HG02840 (cell line): ENCODE measurements around the gene ATF6.
"Not testable (repeated sequence)": the region's sequence is repeated elsewhere in the genome, so short reads cannot be mapped to it uniquely, and the experiment has no call there.

ENCODE experiments used
- ATAC-seq: cut with Tn5 transposase; IDR thresholded peaks from one replicate; pipeline ENCODE4 v1.9.1; 2021; ENCODE audit warnings: mild to moderate bottlenecking, moderate library complexity, moderate number of reproducible peaks; ENCODE audit not compliant: unreplicated experiment, low FRiP score

Gene ATF6

DNA sequence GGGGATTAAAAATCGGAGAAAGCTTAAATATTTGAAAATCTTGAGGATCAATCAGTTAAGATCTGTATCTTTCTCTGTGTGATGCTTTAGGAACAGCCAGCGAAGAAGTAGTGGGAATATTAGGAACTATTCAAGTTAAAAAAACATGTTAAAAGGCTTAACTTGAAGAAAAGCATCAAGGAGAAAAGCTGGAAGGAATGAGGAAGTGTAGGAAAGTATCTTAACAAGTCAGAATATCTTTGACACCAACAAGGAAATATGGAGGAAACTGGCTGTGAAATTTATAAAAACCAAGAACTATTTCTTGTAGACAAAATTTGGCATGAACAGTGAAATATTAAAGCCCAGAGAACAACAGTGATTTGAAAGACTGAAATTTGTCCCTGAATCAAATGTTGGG is 60.4 kb downstream of the ATF6 start:
- no peak for ATAC-seq

- no peak for ATAC-seq
Measured at GRCh38 chr1:161827786-161828185, 61.7 kb downstream of the ATF6 start.

DNA sequence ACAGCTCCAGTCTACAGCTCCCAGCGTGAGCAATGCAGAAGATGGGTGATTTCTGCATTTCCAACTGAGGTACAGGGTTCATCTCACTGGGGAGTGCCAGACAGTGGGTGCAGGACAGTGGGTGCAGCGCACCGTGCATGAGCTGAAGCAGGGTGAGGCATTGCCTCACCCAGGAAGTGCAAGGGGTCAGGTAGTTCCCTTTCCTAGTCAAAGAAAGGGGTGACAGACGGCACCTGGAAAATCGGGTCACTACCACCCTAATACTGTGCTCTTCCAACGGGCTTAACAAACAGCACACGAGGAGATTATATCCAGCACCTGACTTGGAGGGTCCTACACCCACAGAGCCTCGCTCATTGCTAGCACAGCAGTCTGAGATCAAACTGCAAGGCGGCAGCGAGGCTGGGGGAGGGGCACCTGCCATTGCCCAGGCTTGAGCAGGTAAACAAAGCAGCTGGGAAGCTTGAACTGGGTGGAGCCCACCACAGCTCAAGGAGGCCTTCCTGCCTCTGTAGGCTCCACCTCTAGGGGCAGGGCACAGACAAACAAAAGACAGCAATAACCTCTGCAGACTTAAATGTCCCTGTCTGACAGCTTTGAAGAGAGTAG is 66.3 kb downstream of the ATF6 start:
- ATAC-seq: not testable (repeated sequence)

DNA sequence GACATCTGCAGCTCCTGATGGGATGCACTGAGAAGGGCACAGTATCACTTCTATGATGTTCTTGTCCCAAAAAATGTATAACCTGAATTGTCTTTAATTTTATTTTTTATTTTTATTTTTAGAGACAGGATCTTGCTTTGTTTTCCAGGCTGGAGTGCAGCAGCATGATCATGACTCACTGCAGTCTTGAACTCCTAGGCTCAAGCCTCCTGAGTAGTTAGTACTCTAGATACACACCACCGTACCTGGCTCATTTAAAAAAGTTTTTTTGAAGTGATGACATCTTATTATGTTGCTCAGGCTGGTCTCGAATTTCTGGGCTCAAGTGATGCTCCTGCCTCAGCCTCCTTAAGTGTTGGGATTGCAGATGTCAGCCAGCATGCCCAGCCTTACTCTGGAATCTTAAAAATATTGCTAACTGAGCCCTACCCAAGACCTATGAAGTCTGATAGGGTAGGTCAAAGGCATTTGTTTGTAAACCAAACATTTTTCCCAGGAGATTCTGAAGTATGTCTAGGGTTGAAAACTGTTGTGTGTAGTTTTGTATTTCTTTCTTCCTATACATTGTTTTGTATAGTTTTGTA is 68.9 kb downstream of the ATF6 start:
- no peak for ATAC-seq

DNA sequence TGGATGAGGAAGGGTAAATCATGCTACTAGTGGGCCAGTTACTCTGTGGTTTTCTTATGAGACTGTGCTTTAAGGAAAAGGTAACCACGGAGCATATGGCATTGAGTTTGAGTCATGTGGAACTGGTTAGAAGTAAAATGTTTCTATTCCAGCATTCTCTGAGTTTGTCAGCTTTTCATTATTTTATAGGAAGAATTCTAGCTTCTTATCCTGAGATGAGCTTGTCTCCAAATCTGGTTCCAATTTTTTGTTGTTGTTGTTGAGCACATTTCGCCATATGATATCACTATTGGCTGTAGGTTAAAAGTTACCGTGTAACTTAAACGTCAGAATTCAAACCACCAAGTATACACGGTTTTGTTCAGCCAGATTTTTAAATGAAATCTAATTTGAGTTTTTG is 69.9 kb downstream of the ATF6 start:
- ATAC-seq: no peak

DNA sequence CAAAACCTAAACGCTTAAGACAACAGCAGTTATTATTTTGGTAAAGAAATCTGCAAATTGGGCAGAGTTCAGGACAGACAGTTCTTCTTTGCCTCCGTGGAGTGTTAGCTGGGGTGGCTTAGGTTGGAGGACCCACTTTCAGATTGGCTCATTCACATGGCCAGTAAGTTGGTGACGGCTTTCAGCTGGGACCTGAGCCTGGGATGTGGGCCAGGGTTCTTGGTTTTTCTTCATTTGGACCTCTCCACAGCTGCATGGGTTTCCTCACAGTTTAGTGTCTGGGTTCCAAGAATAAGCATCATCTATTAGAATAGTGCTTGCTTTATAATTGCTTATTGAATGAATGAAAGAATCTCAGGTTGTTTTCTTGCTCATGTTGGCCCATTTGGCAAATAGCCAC is 72.2 kb downstream of the ATF6 start:
- no peak for ATAC-seq

- no peak for ATAC-seq
Measured at GRCh38 chr1:161838885-161839284, 72.8 kb downstream of the ATF6 start.

DNA sequence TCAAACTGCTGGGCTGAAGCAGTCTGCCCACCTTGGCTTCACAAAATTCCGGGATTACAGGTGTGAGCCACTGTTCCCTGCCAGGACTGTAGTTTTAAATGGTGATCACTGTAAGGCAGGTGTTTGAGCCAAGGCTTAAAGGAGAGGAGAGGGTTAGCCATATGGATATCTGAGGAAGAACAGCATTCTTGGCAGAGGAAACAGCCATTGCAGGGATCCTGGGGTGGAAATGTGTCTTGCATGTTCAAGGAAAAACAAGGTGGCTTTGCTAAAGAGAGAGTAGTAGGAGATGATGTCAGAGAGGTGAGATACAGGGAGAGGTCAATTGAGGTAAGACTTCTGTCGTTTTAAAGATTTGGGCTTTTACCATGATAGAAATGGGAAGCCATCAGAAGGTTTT is 73.5 kb downstream of the ATF6 start:
- ATAC-seq: no peak

DNA sequence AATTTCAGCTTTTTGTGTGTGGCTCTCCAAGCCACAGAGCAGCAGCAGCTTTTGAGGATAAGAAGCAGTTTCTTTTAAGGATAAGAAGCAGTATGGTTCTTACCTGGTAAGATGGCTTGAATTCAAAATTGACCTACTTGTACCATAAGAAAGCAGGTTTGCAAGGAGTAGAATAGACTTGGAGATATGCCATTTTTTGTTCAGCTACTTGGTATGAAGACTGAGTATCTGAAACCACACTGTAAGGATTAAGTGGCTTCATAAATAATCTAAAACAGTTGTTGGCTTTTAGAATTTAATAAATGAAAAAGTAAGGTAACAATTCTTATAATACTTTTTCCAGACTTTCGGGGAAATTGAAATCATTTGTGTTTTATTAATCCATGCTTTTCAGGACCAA is 74.2 kb downstream of the ATF6 start:
- no peak for ATAC-seq

DNA sequence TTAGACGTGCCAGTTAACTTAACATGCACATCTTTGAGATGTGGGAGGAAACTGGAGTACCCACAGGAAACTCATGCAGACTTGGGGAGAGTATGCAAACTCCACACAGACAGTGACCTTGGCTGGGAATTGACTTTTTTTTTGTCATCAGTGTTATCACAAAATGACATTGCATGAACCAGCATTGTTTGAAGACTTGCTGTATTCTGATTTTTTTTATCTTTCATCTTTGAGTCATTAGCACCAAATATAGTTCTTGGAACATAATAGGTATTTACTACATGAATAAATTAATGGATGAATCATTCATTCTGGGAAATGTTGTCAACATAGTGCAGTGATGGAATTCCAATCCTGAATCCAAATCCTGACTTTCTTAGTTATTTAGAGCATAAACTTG is 77.0 kb downstream of the ATF6 start:
- no peak for ATAC-seq

- no peak for ATAC-seq
Measured at GRCh38 chr1:161844696-161845095, 78.6 kb downstream of the ATF6 start.

- ATAC-seq: no peak
Measured at GRCh38 chr1:161848676-161849075, 82.6 kb downstream of the ATF6 start.

GRCh38 chr1:161849518-161849917 is 83.4 kb downstream of the ATF6 start:
- no peak for ATAC-seq

DNA sequence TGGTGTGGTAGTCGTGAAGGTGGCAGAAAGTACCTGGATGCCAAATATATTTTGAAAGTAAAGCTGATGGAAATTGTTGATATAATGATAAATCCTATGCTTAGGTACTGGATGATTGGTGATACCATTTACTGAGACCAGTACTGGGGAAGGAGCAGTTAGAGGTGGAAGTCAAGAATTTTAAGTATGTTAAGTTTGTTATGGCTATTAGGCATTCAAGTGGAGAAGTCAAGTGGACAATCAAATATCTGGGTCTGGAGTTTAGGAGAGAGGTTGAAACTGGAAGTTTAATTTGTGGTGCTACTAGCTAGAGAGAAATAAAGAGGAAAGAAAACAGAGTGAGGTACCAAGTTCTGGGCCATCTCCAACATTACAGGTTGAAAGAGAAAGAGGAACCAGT is 89.1 kb downstream of the ATF6 start:
- ATAC-seq: no peak

GRCh38 chr1:161858271-161858670 is 92.2 kb downstream of the ATF6 start:
- ATAC-seq: no peak

DNA sequence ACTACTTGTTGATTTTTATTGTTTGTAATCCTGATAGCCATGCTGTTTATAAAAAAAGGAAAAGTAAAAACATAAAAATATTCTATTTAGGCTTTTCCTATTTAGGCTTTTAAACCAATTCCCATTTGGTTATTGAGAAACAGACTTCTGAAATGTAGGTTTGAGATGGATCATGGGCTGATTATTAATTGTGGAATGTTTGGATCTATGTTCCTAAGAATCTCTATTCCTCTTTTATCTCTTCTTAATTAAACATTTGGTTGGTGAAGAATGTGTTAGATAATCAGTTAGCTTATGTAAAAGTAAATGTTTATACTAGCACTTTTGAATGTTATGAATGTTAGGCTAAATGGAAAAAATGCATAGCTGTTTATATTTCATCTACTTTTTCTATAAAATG is 97.4 kb downstream of the ATF6 start:
- no peak for ATAC-seq

GRCh38 chr1:161864577-161864976 is 98.5 kb downstream of the ATF6 start:
- no peak for ATAC-seq

DNA sequence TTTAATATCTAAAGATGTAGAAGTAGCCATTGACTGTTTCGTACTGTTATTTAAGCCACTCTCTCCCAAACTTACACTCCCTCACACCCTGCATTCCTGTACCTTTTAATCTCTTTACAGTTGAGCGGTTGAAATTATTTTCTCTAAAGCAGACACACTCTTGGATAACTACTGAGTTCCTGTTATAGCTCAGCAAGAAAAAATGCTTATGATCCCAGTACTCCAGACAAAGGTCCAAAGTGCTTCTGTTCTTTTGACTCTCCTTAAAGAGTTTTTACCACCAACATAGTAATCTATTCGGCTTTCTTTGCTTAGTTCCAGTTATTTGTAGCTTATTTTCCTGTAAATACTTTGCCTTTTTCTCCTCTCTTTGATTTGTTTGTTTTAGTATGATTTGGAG is 100.1 kb downstream of the ATF6 start:
- ATAC-seq: no peak

GRCh38 chr1:161868832-161869231 is 102.7 kb downstream of the ATF6 start:
- ATAC-seq: no peak

DNA sequence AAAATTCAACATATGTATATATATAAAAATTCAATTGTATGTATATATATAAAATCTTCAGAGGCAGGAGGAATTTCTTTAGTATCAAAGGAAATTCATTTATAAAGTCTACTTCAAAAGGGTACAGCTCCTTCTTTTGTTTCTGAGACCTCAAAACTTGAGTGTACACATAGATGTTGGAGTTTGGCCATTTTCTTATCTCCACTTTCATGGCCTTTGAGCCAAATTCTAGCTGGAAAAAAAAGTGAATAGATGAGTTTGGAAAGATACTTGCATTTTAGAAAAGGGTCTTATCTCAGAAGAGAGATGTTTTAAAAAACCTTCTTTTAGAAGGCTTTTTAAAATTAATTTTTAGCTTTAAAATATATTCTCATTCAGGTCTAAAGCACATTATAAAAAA is 103.2 kb downstream of the ATF6 start:
- ATAC-seq: no peak

GRCh38 chr1:161872506-161872905 is 106.4 kb downstream of the ATF6 start:
- no peak for ATAC-seq

- ATAC-seq: no peak
Measured at GRCh38 chr1:161879261-161879660, 113.1 kb downstream of the ATF6 start.

GRCh38 chr1:161884475-161884874 is 118.4 kb downstream of the ATF6 start:
- no peak for ATAC-seq
